Measurements from ENCODE around the gene DBNL.

The DBNL gene

DNA sequence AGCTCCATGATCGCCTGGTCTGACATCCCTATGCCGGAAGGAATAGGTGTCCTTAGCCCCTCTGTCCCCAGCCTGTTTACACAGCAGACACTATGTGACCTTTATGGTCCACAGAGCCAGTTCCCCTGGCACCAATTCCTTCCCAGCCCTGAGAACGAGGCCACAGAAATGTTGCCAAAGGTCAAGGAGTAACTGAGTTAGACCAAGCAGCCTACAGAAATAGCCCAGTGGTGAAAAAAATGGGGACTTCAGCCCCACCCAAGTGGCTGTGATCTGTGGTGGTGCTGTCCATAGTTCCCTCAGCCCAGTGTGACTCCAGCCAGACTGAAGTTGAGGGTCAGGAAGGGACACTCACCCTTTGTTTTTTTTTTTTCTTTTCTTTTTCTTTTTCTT is 18.4 kb downstream of the DBNL start:
- no peak for DNase-seq

DNA sequence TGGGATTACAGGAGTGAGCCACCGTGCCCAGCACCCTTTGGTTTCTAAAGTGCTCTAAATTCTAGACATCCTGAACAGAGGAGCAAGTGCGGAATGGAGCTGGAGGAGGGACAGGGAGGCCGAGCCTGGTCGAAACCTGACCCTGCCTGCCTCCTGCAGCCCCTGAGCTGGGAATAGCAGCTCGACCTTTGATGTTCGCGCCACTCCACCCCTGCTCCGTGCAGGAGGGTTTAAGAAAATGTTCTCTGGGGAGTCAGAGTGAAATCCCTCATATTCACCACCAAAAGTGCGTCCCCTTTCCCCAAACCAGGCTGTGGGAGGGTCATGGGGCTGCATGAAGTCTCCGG is 19.0 kb downstream of the DBNL start:
- no peak for DNase-seq

DNA sequence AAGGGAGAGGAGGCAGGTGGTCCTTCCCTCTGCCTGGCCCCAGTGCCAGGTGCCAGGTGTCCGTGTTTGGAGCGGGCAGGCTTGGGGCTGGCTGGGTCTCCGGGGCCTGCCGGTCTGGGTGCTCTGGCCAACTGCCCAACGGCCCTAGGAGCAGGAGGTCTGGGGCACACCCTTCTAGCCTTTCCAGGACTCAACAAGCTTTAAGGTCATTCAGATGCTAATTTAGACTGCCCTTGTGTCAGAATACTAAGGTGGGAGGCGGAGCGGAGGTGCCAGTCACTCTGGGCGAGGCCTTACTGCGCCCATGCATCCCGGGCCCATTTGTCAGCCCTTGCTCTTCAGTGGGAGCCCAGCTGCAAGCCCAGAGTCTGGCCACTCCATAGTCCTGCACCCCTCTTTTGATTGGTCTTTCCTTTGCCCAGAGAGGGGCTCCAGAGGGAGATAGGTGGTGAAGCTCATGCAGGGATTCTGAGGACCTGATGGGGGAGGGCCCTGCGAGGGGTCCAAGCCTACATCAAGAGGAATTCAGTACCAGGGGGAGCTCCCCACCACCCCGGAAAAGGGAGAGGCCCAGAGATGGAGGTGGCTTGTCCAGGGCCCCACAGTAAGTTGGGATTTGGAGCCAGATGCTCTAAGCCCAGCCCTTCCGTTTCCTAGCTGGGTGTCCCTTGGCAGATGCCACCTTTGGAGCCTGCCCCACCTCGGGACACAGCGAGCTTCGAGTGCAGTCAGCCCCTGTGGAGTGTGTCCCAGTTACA is 19.6 kb downstream of the DBNL start:
- no peak for DNase-seq

DNA sequence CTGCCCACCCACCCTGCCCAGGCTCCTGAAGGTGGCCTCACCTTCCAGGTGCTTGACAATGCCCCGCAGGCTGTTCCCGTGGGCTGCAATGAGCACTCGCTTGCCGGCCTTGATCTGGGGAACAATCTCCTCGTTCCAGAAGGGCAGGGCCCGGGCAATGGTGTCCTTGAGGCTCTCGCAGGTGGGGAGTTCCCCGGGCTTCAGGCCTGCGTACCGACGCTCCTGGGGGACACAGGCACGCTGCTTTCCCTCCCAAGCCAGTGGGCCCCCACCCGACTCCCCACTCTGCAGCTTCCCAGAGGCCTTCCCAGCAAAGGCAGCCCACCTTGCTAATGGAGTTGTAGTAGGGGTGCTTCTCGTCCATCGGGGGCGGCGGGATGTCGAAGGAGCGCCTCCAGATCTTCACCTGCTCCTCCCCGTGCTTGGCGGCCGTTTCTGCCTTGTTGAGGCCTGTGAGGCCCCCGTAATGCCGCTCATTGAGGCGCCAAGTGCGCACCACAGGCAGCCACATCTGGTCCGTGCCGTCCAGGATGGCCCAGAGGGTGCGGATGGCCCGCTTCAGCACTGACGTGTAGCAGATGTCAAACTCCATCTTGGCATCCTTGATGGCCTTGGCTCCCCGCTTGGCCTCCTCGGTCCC is 20.4 kb downstream of the DBNL start:
- DNase-seq = no peak

DNA sequence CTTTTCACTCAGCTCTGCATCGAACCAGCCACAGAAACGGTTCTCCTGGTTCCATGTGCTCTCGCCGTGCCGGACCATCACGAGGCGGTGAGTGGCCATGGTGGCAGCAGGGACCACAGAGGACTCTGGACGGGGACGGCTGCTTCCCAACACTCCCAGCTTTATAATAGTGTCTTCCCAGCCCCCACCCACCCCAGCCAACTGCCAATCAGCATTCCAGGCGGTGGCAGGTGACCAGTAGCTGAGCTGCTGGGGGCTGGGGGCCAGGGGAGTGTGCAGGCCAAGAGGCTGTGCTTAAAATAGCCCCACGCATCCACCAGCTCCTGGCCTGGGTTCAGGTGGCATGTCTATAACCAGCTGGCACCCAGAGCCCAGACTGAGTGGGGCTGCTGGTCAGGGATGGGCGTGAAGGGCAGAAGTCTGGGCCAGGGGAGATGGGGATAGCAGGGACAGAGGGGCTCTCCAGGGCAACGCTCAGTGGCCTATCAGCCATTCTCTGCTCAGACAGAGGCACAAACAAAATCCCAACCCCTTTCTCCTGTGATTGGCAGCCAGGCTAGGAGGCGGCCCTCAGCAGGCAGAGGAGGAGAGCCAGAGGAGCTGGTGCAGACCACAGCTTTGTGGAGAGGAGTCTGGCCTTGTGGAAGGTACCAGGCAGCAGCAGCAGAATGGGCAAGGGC is 21.1 kb downstream of the DBNL start, which contains the start of gene PGAM2:
TSS of gene PGAM2 (minus strand) at position 137 of the 680 bp plus-strand sequence. CDS start at position 99, 38 bp downstream.
- no peak for DNase-seq

DNA sequence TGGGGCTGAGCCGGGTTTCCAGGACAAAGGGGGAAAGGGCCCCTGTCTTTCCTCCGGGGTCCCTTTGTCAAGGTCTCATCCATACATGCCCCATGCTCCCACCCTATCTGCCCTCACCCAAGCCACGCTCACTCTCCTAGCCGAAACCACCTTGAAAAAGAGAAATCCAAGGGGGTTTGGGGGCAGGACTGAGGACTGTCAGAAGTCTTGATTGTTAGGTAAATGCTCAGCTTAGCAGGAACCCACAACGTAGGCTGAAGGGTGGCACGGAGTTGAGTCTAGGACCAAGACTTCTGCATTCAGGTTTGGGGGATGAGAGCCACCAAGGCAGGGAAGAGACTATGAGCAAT is 21.6 kb downstream of the DBNL start:
- no peak for DNase-seq

DNA sequence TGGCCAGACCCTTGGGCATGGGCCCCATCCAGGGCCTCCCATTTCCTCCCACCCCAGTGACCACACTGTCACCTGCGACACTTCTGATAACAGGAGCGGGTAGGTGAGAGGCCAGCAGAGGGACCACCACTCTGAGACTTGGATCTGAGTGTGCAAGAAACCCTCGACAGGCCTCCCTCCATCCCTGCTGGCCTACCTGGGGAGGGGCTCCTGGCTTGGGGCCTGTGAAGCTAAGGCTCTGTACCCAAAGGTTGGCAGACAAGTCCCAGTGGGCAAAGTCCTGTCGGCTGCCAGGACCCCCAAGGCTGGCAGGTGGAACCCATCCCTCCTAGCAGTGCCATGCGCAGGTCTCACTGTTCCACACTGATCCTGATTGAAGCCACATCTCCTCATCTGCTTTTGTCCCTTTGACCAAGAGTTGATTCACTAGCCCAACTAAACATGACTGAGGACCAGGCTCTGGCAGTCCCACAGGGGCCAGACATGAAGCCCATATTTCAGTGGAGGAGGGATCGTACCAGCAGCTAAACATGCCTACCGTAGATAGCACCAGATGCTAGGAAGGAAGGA is 22.1 kb downstream of the DBNL start:
- no peak for DNase-seq

DNA sequence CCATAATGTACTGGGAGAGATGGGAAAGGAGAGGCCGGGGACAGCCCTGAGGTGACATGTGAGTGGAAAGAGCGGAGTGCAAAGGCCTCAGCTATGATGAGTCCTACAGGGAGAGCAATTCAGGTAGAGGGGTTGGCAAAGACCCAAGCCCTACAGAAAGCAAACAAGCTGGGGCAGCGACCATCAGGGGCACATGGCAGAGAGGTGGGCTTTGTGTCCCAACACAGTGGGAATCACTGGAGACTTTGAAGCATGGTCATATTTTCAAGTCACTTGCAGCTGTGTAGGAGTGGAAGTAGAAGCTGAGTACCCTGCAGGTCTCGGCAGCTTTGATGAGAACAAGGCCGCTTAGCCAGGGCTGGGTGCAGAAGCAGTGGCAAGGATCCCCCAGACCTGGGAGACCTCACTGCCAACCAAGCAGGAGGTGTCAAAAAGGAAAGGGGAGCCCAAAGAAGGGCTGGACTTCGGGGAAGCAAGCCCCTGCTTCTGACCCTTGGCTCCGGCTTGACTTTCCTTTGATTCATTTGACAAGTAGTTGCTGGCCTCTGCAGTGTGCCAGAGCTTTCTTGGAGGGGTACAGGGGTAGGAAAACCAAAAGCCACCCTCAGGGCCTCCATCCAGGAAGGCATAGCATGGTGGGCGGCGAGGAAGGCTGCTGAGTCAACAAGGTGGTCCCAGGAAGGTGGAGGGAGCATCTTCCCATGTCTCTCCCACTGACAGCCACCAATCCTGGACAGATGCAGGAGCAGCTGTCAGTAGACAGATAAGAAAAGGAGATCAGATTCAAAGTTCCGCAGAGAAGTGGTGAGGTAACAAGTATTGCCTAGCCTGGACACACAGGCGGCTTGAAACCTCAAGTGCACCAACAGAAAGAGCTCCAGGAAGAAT is 22.8 kb downstream of the DBNL start:
- DNase-seq = no peak

DNA sequence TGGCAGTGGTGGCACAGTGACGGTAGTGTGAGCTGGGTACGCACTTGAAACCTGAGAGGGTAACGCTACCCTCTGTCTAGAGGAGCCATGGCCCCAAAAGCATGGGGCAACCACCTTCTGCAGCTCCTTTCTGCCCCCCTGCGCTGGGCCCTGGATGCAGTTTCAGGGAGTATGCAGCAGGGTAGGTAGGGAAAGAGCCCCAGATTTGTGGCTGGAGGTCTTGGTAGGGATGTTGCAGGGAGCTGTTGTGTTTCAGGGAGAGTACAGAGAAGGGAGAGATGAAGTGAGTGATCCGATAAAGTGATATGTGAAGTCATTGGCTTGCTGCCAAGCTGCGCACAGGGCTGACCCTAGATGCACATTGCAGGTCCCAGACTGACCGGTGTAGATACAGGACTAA is 23.6 kb downstream of the DBNL start:
- no peak for DNase-seq

DNA sequence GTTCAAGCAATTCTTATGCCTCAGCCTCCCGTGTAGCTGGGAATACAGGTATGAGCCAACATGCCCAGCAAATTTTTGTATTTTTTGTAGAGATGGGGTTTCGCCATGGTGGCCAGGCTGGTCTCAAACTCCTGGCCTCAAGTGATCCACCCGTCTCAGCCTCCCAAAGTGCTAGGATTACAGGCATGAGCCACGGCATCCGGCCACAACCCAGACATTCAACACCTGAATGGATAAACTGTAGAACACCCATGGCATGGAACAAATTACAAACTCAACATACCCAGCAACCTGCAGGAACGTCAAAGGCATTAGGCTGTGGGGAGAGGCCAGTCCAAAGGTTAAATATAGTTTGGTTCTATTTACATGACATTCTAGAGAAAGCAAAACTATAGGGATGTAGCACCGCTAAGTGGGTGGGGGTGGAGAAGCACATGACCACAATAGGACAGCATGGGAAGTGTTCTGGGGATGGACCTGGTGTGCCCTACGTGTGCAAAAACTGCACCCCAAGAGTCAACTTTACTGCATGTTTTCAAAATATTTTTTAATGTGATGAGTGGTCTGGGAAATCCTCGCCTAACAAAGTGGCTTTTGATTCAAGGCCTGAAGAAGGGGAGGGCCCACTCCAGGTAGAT is 27.3 kb downstream of the DBNL start:
- no peak for DNase-seq

DNA sequence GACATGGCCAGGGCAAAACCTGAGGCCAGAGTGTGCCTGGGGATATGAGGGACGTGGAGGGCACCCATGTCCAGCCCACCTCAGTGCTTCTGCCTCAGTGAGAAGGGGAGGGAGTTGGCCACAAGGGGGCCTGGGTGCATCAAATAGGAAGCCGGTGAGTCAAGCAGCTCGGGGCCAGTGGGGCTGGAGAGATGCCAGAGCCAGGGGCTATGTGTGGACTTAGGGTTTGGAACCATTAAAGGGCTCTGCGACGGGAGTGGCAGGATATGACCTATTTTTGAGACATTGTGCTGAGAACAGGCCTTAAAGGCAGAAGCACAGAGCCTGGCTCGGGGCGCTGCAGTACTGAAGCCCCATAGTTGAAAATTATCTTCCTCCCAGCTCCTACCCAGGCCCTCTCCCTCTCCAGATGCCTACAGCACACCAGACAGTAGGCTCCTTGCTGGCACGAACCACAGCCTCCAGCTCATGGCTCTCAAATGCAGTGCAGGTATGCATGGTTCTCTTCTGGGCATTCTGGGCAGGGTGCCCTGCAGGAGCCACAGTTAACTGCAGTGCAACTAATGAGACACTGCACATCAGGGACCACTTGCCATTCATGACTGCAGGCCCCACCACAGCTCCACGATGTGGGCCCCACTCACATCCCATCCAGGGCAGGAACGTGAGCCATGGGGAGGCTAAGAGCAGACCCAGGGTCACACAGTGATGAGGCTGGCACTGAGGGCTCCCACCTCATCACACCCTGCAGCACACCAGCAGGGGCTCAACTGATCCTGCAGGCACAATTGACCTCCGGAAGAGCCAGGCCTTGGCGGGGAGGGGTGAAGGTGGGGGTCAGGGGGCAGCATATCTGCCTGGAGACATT is 28.1 kb downstream of the DBNL start:
- no peak for DNase-seq

DNA sequence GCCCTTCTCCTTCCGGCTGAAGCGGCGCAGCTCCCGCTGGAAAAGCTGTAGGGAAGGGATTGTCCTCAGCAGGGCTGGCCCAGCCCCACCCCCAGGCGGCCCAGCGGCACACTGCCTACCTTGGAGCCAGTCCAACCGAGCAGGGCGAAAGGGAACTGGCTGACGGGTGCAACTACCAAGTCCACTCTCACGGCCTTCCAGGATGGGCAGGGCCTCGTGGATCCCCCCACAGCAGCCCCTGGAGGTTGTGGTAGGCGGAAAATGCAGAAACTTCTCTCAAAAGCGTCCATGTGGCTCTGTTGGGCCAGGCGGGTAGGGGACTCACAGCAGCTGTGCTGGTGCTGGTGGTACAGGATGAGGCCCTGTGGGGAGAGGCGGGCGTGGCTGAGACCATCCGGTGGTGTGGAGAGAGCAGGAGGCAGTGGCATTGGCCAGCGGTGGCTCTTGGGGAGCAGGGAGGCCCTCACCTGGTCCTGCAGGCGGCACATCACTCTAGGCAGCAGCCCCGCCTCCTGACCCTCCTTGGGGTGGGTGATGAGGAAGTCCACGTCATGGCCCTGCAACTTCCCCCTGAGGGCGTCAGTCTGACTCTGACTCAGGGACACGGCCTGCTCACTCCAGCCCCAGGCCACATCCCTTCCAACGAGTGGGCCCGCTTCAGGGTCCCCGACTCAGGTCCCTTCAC is 29.3 kb downstream of the DBNL start:
- DNase-seq = no peak

DNA sequence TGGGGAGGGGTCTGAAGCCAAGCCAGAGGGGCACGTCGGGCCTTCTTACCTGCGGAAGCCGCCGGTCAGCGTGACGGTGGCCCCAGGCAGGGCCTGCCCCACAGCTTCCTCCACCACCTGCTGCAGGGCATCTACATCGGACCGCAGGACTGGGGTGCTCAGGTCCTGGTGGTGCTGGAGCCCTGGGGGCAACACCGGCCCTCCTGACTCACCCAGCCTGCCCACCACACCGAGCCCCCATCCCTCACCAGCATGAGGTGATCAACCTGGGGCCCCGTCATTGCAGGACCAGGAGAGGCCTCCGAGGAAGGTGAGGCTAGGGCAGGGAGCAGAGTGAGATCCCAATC is 29.8 kb downstream of the DBNL start:
- DNase-seq = no peak

DNA sequence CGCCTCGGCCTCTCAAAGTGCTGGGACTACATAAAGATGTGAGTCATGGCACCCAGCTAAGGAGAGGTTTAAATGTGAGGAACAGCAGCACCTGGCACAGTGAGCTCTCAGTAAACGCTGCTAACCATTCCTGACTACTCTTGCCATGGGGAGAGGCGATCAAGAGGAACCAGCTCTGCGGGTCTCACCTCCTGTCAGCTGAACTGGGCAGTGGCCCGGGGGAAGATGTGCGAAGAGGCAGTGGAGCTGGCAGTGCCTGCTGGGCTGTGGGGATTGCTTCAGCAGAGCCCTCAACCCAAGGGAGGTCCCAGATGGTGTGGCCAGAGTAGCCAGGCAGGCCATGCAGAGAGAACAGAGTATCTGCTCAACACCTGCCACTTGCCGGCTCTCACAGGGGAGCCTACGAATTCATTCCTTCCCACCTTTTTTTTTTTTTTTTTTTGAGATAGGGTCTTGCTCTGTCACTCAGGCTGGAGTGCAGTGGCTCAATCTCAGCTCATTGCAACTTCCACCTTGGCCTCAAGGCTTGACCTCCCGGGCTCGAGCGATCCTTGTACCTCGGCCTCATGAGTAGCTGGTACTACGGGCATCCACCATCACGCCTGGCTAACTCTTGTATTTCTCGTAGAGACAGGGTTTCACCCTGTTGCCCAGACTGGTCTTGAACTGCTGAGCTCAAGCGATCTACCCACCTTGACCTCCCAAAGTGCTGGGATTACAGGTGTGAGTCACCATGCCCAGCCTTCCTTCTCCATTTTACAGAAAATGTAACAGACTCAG is 31.0 kb downstream of the DBNL start:
- DNase-seq = no peak

DNA sequence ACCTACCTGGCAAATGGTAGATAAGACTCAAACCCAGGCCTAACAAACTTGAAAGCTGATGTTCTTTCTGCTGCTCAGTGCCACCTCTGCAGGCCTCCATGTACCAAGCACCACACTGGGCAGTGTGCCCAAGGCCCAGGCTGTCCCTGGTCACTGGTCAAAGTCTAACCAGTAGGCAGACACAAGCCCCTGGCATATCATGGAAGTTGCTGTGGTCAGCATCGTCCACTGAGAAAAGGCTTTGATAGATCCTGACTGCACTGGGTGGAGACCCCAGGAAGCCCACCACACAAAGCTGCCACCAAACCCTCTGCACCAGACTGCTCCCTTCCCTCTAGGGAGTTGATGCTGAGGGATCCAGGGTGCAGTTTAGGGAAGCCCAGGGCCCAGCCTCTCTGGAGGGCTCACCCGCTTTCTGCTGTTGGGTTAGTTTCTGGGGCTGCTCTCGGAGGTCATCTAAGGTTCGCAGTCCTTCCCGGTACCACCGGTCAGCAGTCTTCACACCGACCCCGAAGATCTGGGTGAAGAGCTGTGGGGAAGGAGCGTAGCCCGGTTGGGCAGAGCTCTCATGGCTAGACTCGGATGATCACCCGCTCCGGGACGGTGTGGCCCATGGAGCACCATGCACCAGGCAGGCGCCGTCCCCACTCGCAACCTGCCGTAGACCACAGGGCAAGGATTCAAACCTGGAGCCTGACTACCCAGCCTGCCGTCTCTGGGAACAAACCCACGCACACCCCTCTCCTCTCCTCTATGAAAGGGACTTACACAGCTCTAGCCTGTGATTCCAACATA is 31.8 kb downstream of the DBNL start:
- DNase-seq = no peak

DNA sequence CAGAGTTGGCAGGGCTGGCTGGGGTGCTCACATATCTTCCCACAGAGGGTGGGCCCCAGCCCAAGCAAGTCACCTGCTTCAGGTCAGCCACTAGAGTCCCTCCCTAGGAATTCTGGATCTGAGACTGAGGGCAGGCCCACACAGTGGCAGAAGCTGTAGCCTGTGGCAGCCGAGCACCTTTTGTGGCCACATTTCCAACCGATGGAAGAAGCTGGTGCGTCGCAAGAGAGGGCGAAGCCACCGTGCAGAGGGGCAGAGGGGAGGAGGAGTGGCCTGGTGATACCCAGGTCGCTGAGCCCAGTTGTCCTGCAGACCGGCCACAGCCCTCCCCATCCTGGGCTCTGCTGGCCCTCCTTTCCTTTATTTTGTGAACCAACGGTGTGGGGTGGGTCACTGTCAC is 32.6 kb downstream of the DBNL start:
- DNase-seq = no peak

DNA sequence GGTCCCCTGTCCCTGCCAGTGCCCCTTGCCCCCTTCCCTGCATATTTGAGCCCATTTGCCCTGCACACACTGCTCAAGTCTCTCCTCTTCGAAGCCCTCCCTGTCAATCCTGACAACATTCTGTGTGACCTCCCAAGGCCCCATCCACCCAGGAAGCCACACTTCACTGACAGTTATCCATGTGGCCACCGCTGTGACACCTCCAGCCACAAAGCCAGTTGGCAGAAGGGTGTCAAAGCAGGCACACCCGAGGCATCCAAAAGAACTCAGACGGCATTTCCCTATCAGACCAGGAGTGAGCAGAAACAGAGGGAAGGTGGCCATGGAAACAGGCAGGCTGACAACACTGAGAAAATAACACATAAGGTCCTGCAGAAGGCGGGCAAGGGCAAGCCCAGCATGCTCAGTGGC is 33.2 kb downstream of the DBNL start:
- no peak for DNase-seq

DNA sequence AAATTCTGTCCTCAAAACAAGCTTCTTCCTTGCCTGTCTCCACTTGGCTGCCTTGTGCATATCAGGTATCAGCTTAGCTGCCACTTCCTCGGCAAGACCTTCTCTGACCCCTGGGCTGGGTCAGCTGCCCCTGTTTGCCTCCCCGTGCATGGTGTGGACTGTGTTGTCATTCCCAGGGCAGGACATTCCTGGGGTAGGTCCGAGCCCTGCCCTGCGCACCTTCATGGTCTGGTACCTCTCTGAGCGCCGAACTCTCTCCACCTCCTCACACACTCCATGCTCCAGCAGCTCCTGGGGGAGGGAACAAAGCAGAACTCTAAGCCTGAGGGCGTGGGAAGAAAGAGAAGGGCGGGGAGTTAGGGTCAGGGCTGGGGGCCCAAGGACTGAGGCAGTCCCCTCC is 34.0 kb downstream of the DBNL start:
- DNase-seq = no peak

DNA sequence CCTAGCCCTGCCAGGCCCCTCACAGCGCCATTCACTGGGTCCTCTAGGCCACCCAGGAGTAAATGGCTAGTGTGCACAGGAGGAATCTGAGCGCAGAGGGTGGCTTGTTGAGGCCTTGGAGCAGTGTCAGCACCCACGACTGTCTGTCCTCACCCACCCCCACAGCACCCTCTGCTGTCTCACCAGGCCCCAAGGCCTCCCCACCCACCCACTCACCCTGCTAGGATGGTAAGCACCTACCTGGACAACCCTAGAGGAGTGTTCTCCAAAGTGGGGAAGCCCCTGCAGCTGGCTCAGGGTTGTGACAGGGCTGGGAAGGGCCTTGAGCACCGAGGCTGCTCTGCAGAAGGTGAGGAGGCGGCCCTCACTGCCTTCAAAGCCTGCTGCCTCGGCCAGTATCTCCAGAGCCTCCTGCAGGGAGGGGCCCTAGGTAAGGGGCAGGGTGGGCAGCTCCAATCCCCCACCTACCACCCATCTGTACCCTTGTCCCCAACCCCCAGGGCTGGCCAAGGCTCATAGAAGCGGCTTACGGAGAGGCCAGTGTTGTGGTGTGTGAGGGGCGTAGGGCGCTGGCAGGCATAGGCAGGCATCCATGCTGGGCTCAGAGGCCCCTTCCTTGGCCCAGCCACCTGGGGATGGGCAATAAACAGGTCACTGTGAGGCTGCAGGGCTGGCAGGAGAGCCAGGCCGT is 35.0 kb downstream of the DBNL start:
- DNase-seq = no peak

Measured in NCI-H1048 (cell line).